ENCODE results near the gene RAB44.

RAB44 gene

DNA sequence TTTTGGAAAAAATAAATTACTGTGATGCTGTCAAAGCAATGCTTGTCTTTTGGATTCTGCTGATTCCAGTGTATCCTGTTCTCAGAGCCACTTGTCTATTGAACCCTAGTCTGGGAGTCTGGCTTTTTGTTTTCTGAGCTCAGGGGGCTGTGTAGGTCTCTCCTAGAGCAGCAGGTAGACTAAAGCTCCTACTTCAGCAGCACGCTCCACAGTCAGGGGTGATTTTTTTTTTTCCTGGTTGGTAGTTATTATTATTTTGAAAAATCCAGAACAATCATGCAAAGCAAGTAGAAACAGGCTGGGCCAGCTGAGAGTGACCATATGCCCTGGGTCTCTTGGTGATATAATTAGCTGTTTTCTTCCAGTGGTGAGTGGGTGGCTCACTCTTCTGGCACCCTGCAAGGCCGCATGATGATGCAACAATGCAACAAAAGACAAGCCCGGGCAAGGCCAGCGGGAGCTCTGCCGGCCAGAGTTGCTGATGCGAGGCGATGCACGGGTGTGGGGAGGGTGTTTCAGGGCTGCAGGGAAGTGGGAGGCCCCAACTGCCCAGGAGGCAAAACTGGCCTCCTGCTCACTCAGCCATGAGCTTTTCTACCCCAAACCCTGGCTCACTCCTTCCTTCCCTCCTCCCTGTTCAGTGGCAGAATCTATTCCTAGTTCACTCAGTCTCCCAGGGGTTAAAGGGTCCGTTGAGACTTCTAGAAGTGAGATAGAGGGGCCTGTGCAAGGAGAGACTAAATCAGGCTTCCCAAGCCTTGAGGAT is 30.6 kb upstream of the RAB44 start:
- peak; percentile 96 for DNase-seq (ENCODE audit: low read depth)

DNA sequence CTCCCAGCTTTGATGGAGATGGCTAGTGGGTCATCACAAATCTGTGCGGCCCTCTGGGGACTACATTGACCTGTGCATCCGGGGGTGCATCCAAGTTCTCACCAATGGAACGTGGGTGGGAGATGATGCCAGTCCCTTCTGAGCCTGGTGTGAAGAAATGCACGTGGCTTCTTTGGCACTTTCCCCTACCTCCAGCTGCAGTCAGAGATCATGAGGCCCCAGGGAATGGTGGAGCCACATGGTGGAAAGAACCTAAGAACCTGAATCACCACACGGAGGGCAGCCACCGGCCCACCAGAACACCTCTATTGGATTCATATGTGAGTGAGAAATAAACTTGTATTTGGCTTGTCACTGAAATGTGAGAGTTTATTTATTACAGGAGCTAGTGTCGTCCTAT is 29.0 kb upstream of the RAB44 start:
- DNase-seq (ENCODE audit: low read depth), result no peak

DNA sequence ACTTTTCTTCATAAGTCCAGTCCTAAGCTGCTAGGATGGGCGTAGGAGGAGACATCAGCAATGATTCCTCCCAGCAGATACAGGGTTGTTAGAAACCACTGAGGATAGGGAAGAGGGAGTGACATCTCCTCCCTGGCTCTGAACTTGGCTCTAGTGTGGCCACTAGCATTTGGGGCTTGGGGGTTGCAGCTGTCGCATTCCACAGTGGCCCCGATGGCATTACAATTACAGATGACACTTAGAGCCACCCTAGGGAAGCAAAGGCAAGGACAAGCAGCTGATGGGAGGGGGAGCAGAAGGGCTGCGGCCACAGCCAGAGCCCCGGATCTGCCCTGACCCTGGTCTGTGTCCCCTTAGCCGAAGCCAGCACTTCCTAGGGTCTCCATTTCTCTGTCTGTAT is 28.6 kb upstream of the RAB44 start:
- DNase-seq (ENCODE audit: low read depth), result no peak

DNA sequence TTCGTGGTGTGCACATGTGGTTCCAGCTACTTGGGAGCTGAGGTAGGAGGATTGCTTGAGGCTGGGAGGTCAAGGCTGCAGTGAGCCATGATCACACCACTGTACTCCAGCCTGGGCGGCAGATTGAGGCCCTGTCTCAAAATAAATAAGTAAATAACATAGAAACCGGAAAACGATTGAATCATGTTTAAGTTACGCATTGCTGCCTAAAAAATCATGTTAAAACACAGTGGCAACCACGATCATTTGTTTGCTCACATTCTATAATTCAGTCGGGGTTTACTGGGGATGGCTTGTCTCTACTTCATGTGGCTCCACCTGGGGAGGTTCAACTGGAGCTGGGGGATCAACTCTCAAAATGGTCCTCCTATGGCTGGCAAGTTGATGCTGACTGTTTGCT is 27.4 kb upstream of the RAB44 start:
- no peak for DNase-seq (ENCODE audit: low read depth)

GRCh38 chr6:36671687-36672375 is 25.8 kb upstream of the RAB44 start:
- no peak for DNase-seq (ENCODE audit: low read depth)

- no peak for DNase-seq (ENCODE audit: low read depth)
Observed at GRCh38 chr6:36673882-36674281, 23.7 kb upstream of the RAB44 start.

- DNase-seq (ENCODE audit: low read depth), result no peak
Observed at GRCh38 chr6:36674942-36675341, 22.7 kb upstream of the RAB44 start.

GRCh38 chr6:36676141-36677058 is 21.2 kb upstream of the RAB44 start:
- no peak for DNase-seq (ENCODE audit: low read depth)

- no peak for DNase-seq (ENCODE audit: low read depth)
Observed at GRCh38 chr6:36677059-36677749, 20.4 kb upstream of the RAB44 start.

DNA sequence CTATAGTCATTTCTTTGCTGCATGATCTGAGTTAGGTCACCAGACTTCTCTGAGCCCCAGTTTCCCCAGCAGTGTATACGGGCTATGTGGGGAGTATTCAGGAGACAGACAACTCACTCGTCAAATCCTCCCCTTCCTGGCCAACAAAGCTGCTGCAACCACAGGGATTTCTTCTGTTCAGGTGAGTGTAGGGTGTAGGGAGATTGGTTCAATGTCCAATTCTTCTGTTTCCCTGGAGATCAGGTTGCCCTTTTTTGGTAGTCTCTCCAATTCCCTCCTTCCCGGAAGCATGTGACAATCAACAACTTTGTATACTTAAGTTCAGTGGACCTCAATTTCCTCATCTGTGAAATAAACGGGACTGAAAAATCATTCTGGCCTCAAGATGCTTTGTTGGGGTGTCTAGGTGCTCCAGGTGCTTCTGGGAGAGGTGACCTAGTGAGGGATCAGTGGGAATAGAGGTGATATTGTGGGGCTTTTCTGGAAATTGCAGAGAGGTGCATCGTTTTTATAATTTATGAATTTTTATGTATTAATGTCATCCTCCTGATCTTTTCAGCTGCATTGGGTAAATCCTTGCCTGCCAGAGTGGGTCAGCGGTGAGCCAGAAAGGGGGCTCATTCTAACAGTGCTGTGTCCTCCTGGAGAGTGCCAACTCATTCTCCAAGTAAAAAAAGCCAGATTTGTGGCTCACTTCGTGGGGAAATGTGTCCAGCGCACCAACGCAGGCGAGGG is 19.7 kb upstream of the RAB44 start:
- DNase-seq (ENCODE audit: low read depth), result no peak

GRCh38 chr6:36678488-36679042 is 19.1 kb upstream of the RAB44 start, which contains the start of gene CDKN1A:
Gene CDKN1A, plus strand, starts transcription at chr6:36678714. Its CDS starts 5,388 bp downstream, at chr6:36684102.
- peak; percentile 89 for DNase-seq (ENCODE audit: low read depth)

DNA sequence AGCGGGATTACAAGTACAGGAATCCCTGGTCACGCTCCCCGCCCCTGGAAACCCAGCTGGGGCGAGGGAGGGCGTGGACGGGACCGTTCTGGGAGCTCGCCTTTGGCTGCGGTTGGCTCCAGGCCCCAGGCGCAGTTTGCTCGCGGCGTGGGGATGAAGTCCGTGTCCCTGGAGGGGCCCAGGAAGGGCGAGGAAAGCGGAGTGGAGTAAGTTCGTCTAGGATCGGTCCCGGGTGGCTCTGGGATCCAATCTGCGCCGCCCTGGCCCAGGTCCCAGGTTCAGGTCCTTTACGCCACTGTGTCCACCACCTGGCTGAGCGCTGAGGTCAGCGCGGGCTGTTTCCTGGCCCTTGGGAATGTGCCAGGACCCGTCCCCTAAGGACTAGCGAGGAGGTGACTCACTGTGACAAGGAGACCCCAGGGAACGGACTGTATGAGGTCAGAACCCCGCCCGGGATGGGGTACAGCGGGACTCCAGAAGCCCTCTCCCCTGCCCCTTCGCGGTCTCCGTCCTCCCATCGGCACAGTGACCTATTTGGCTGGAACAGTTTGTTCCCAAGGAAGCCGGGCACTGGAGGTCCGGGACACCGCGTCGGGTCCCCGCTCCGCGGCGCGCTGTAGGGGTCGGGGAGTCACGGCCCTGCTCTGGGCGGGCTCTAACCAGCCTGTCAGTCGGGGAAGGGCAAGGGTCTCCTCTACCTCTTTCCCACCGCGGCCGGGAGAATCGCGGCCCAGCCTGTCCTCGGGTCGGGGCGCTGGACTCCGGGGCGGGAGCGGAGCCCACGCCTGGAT is 18.4 kb upstream of the RAB44 start:
- no peak for DNase-seq (ENCODE audit: low read depth)

DNA sequence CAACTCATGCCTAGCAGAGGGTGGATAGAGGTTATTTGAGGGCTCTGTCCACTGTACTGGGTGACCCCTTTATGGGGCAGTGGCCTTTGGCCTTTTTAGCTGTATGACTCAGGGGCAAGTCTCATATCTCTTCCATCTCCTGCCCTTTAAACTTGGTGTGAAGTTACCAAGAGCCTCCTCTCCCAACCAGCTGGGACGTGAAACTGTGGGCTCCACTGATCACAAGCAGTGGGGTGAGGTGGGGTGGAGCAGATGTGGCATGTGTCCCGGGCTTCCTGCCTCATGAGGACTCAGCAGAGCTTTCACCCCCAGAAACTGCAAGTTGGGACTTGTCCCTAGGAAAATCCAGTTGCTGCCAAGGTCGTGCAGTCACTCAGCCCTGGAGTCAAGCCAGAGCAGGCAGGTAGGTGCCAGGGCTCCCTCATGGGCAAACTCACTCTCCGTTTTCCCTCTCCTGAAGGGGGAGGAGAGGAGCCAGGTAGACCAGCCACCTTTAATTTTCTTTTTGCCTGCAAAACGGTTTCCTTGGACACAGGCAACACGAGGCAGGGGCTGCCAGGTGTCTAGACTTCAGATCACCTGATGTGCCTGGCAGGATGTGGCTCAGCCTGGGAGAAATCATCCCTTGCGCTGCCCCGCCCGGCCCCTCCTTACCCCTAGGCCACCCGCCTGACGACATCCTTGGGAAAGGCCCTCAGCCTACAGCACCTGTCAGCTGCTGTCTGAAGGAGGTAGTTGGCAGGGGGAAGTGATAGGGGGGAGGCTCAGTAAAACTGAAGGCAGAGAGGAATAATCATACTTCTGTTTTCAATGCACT is 15.1 kb upstream of the RAB44 start:
- no peak for DNase-seq (ENCODE audit: low read depth)

- DNase-seq (ENCODE audit: low read depth), result no peak
Observed at GRCh38 chr6:36683145-36683655, 14.4 kb upstream of the RAB44 start.

DNA sequence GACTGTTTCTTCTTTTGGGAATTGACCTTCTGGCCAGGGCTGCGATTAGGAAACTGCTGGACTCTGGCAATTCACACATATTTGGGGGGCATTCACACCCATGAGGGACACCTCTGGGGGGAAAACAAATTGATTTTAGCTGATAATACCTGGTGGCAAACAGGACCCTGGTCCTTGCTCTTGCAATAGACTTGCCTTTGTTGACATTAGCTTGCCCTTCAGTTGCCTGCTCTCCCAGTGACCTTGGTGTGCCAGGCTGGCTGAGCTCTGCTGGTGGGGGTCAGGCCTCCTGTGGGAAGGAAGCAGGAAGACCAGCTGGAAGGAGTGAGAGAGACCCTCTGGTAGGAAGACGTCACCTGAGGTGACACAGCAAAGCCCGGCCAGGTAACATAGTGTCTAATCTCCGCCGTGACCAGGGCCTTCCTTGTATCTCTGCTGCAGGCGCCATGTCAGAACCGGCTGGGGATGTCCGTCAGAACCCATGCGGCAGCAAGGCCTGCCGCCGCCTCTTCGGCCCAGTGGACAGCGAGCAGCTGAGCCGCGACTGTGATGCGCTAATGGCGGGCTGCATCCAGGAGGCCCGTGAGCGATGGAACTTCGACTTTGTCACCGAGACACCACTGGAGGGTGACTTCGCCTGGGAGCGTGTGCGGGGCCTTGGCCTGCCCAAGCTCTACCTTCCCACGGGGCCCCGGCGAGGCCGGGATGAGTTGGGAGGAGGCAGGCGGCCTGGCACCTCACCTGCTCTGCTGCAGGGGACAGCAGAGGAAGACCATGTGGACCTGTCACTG is 13.8 kb upstream of the RAB44 start:
- no peak for DNase-seq (ENCODE audit: low read depth)

DNA sequence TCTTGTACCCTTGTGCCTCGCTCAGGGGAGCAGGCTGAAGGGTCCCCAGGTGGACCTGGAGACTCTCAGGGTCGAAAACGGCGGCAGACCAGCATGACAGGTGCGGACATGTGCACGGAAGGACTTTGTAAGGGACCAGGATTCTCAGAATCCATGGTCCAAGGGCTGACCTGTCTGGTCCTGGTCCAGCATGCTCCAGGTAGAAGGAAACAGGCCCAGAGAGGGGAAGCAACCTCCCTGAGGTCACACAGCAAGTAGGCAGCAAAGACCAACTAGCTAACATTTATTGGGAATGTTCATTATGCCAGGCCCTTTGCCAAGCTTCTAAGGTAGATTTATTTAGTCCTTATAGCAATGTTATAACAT is 13.2 kb upstream of the RAB44 start:
- no peak for DNase-seq (ENCODE audit: low read depth)

DNA sequence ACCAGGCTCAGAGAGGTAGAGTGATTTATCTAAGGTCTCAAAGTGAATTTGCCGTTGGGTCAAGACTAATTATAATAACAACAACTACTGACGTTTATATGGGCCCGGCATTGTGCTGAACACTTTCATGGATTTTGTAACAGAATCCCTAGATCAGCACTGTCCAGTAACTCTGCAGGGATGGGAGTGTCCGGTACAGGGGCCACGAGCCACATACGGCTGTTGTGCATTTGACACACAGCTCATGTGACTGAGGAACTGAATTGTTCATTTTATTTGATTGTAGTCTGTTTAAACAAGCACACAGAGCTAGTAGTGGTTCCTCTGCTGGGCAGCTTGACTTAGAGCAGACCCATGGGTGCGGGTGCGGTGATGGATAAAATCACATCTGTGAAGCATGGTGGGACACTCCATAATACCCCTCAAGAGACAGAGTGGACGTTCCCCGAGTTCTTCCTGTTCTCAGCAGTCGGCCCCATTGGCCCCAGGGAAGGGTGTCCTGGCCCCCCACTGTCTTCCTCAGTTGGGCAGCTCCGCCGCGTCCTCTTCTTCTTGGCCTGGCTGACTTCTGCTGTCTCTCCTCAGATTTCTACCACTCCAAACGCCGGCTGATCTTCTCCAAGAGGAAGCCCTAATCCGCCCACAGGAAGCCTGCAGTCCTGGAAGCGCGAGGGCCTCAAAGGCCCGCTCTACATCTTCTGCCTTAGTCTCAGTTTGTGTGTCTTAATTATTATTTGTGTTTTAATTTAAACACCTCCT is 12.3 kb upstream of the RAB44 start:
- no peak for DNase-seq (ENCODE audit: low read depth)

All from stromal cell of bone marrow (primary cell).